Retinal pigment epithelial cell (primary cell): Measurements from ENCODE around the gene ZGLP1.

ENCODE experiments used
- DNase-seq: peaks from one replicate; pipeline ENCODE4 v3.0.0-alpha.2; 2010; ENCODE audit warnings: low read depth
- H3K4me3 ChIP-seq: 2 replicates; pipeline ENCODE4 v1.5.1; 2011; ENCODE audit warnings: mild to moderate bottlenecking, low read length, control low read depth, moderate library complexity
- CTCF ChIP-seq: conservative IDR thresholded peaks from 2 replicates; pipeline ENCODE4 v1.5.1; 2011; ENCODE audit warnings: low read depth, low read length, control low read depth, inconsistent platforms

Gene ZGLP1

GRCh38 chr19:10316229-10317044 is 6.8 kb upstream of the ZGLP1 start:
- TF ChIP-seq CTCF: no peak
- no peak for DNase-seq
- no peak overlapping the region for H3K4me3 ChIP-seq

- DNase-seq: no peak
- peak within 1 kb of the TSS; percentile 86 for H3K4me3 ChIP-seq
- no peak for TF ChIP-seq CTCF
These were observed 6.0 kb upstream of the ZGLP1 start, which contains the start of gene FDX2 for GRCh38 chr19:10315335-10316214. TSS of gene FDX2 (minus strand) at chr19:10316015. CDS start at chr19:10315996, 19 bp downstream.

- no peak for TF ChIP-seq CTCF
- no peak for DNase-seq
- no peak overlapping the region for H3K4me3 ChIP-seq
These were observed 3.3 kb downstream of the ZGLP1 start for GRCh38 chr19:10306327-10306726.

- no peak overlapping the region for H3K4me3 ChIP-seq
- no peak for DNase-seq
- no peak for TF ChIP-seq CTCF
These were observed 4.3 kb downstream of the ZGLP1 start for GRCh38 chr19:10305139-10305806.

GRCh38 chr19:10299545-10300458 is 9.8 kb downstream of the ZGLP1 start:
- no peak overlapping the region for H3K4me3 ChIP-seq
- no peak for DNase-seq
- TF ChIP-seq CTCF: no peak
